PC-3 (cell line): ENCODE results near the gene MAP3K3. TPM values are rescaled to one million over a fixed set of nuclear protein-coding genes. Genes with fewer than 3 reads are reported as not detected.
"Not testable (repeated sequence)": the region's sequence is repeated elsewhere in the genome, so short reads cannot be mapped to it uniquely, and the experiment has no call there.

Experiments
- ATAC-seq: fragments of 200-7000 bp; cut with Tn5 transposase; 2 replicates; pipeline ENCODE4 v1.9.1; 2020; ENCODE audit warnings: mild to moderate bottlenecking, moderate library complexity
- BruUV-seq: library from RNA; stranded (reverse); fragments of 400-500 nt; replicated peaks from 2 replicates; lab custom pipeline; 2021; lab: Mats Ljungman, UMichigan
- CTCF ChIA-PET: fragments of 300-600 bp; sonication (Branson Sonifier 250); formaldehyde crosslinking; loops from one replicate; lab custom pipeline; 2022; ENCODE audit warnings: antibody characterized with exemption; lab: Charles Lee
- POLR2A ChIA-PET: fragments of 300-600 bp; sonication (Branson Sonifier 250); formaldehyde crosslinking; loops from one replicate; lab custom pipeline; 2022; ENCODE audit warnings: antibody characterized with exemption; ENCODE audit not compliant: unreplicated experiment; lab: Charles Lee
- DNase-seq: peaks from one replicate; pipeline ENCODE4 v3.0.0-alpha.2; 2015
- H2AFZ ChIP-seq: fragments of 300-600 bp; sonication (generic); 2 replicates; pipeline ENCODE4 v1.6.0; 2016; ENCODE audit warnings: antibody characterized with exemption, low read length
- H3F3A ChIP-seq: fragments of 300-600 bp; sonication (generic); one replicate; pipeline ENCODE4 v1.6.0; 2017; ENCODE audit warnings: antibody characterized with exemption, low read length, control low read depth, mild to moderate bottlenecking; ENCODE audit not compliant: unreplicated experiment
- H3K27ac ChIP-seq: fragments of 300-600 bp; sonication (generic); 2 replicates; pipeline ENCODE4 v1.5.1; 2016; ENCODE audit warnings: mild to moderate bottlenecking, low read length
- H3K27me3 ChIP-seq: fragments of 300-600 bp; sonication (generic); 2 replicates; pipeline ENCODE4 v1.6.1; 2016; ENCODE audit warnings: low read length, mixed read lengths
- H3K36me3 ChIP-seq: fragments of 300-600 bp; sonication (generic); 2 replicates; pipeline ENCODE4 v1.6.1; 2016; ENCODE audit warnings: low read depth, mixed run types, low read length, mixed read lengths
- H3K4me1 ChIP-seq: fragments of 300-600 bp; sonication (generic); 2 replicates; pipeline ENCODE4 v1.5.1; 2016; ENCODE audit warnings: low read length; ENCODE audit not compliant: insufficient read depth
- H3K4me2 ChIP-seq: fragments of 300-600 bp; sonication (generic); 2 replicates; pipeline ENCODE4 v1.6.0; 2016; ENCODE audit warnings: low read length
- H3K4me3 ChIP-seq: fragments of 300-600 bp; sonication (generic); 2 replicates; pipeline ENCODE4 v1.5.1; 2016; ENCODE audit warnings: mild to moderate bottlenecking, low read length, mixed read lengths
- H3K79me2 ChIP-seq: fragments of 300-600 bp; sonication (generic); 2 replicates; pipeline ENCODE4 v1.6.1; 2017; ENCODE audit warnings: low read length, mixed read lengths
- H3K9ac ChIP-seq: fragments of 300-600 bp; sonication (generic); 2 replicates; pipeline ENCODE4 v1.6.0; 2016; ENCODE audit warnings: mild to moderate bottlenecking, low read length
- H3K9me2 ChIP-seq: fragments of 300-600 bp; sonication (generic); replicated peaks from 2 replicates; pipeline ENCODE4 v1.6.1; 2016; ENCODE audit warnings: mixed run types, low read length, mixed read lengths
- H3K9me3 ChIP-seq: fragments of 300-600 bp; sonication (generic); 2 replicates; pipeline ENCODE4 v1.6.1; 2016; ENCODE audit warnings: low read length, mixed read lengths
- H4K20me1 ChIP-seq: fragments of 300-600 bp; sonication (generic); 2 replicates; pipeline ENCODE4 v1.6.1; 2016; ENCODE audit warnings: low read length, mixed read lengths
- CTCF ChIP-seq: fragments of 300-600 bp; sonication (generic); conservative IDR thresholded peaks from 2 replicates; pipeline ENCODE4 v1.5.1; 2017; ENCODE audit warnings: antibody characterized with exemption, low read depth, mild to moderate bottlenecking, low read length
- EZH2 ChIP-seq: fragments of 300-600 bp; sonication (generic); IDR thresholded peaks from one replicate; pipeline ENCODE4 v1.6.1; 2017; ENCODE audit warnings: antibody characterized with exemption, mild to moderate bottlenecking, low read length; ENCODE audit not compliant: unreplicated experiment
- EZH2phosphoT487 ChIP-seq: fragments of 300-600 bp; sonication (generic); IDR thresholded peaks from 2 replicates; pipeline ENCODE4 v1.6.1; 2018; ENCODE audit warnings: mild to moderate bottlenecking, antibody characterized with exemption, low read length, borderline replicate concordance
- intact Hi-C: fragments of 100-400 bp; cut with micrococcal nuclease; formaldehyde crosslinking; loops from 2 replicates; pipeline ENCODE4 v1.9.0; 2023
- total RNA-seq: library from RNA; depleted of rRNA; stranded (reverse); fragments of >200 nt; gene quantifications from 2 replicates; pipeline ENCODE4 v1.2.3, GENCODE V29; 2014

MAP3K3 gene
- total RNA-seq, 1 experiment from 2014 or later, result 27.1 TPM

- Histone ChIP-seq H3K9ac (no peak overlapping the region), H4K20me1 (no peaks in the 10 kb centered on the region), H3K9me2 (no peaks in the 10 kb centered on the region), H2AFZ (no peak overlapping the region), H3K9me3 (no peaks in the 10 kb centered on the region), H3K4me2 (no peak overlapping the region), H3K4me1 (no peaks in the 10 kb centered on the region), H3K36me3 (no peaks in the 10 kb centered on the region), H3F3A (no peaks in the 10 kb centered on the region), H3K79me2 (no peaks in the 10 kb centered on the region), H3K27me3 (no peaks in the 10 kb centered on the region), H3K27ac (no peak overlapping the region), H3K4me3 (no peak overlapping the region)
- DNase-seq, result no peak
- ChIA-PET CTCF (no interaction called here), POLR2A (no interaction called here)
- intact Hi-C loops, result no loop called here
- no peak for ATAC-seq
- TF ChIP-seq EZH2phosphoT487, result no peak
- no peak for TF ChIP-seq EZH2
- TF ChIP-seq CTCF, result no peak
- BruUV-seq, result no TSS peak
Observed at GRCh38 chr17:63718988-63719387, 96.8 kb downstream of the MAP3K3 start.

- H3K27me3 ChIP-seq, H2AFZ ChIP-seq, H4K20me1 ChIP-seq, H3K27ac ChIP-seq, H3K79me2 ChIP-seq, H3K4me1 ChIP-seq, CTCF ChIA-PET, POLR2A ChIA-PET, H3K9me2 ChIP-seq, H3K9ac ChIP-seq, H3K4me3 ChIP-seq, H3F3A ChIP-seq, H3K4me2 ChIP-seq, H3K36me3 ChIP-seq, BruUV-seq, DNase-seq, ATAC-seq, intact Hi-C loops, H3K9me3 ChIP-seq: not testable (repeated sequence)
Observed at GRCh38 chr17:63720194-63720593, 98.0 kb downstream of the MAP3K3 start.

- Histone ChIP-seq H3K4me3 (no peak overlapping the region), H3K27ac (no peak overlapping the region), H2AFZ (no peak overlapping the region), H3F3A (no peaks in the 10 kb centered on the region), H3K9ac (no peak overlapping the region), H3K9me2 (no peaks in the 10 kb centered on the region), H3K4me1 (no peaks in the 10 kb centered on the region), H4K20me1 (no peaks in the 10 kb centered on the region; the same call in 1 of the 2 replicates), H3K27me3 (no peaks in the 10 kb centered on the region), H3K4me2 (no peak overlapping the region), H3K36me3 (peaks cover 14% of the 10 kb centered on the region; the same call in 1 of the 2 replicates), H3K9me3 (no peaks in the 10 kb centered on the region), H3K79me2 (no peaks in the 10 kb centered on the region)
- ChIA-PET CTCF (no interaction called here), POLR2A (interaction anchor here (0.6 to 0.7 kb wide), 2 partner anchors 488 to 1132 kb away, joined by 5 read pairs; no protein-coding TSS in a partner anchor)
- intact Hi-C loops, result no loop called here
- no TSS peak for BruUV-seq
- TF ChIP-seq CTCF (no peak), EZH2phosphoT487 (no peak), EZH2 (no peak)
- no peak for ATAC-seq
- no peak for DNase-seq
Observed at GRCh38 chr17:63722403-63722802, 100.2 kb downstream of the MAP3K3 start.
